HFF-Myc (cell line): ENCODE measurements around the gene SRI.

Experiments used
- DNase-seq: peaks from one replicate; pipeline ENCODE4 v3.0.0-alpha.2; 2011; ENCODE audit warnings: low read depth; ENCODE audit errors: extremely low read depth
- H3K4me3 ChIP-seq: replicated peaks from 2 replicates; pipeline ENCODE4 v1.5.1; 2011; ENCODE audit warnings: low read depth, mild to moderate bottlenecking, control low read depth, low read length
- CTCF ChIP-seq: IDR thresholded peaks from 2 replicates; pipeline ENCODE4 v1.5.1; 2012; ENCODE audit warnings: mild to moderate bottlenecking, low read depth, low read length, control low read depth; ENCODE audit errors: missing control alignments

Gene SRI

DNA sequence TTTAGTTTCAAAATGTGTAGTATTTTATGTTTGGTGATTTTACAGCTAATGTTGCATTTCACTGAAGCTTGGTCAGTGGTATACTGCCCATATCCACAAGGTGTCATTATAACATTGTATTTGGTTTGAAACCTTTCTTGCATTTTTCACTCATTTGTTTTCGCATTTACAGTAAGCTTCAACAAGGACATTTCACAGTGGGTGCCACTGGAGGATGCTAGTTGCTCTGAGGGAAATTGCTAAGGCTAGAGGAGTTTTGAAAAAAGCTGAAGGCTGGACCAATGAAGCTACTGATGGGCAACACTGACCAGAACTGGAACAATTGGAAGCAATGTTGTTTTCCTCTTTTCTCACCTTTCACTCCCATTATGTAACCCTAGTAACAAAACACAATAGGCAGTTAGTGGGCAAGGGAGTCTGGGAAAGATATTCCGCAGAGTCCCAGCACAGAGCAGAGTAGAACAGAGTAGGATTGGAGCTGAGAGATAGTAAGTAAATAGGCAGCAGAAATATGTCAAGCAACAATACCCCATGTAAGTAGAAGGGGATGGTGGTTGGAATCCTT, 23.6 kb upstream of the SRI start:
- peak; percentile 43 for TF ChIP-seq CTCF
- DNase-seq, result peak; percentile 19
- H3K4me3 ChIP-seq, result no peak overlapping the region

- TF ChIP-seq CTCF, result no peak
- DNase-seq, result no peak
Observed at GRCh38 chr7:88239852-88240251, 20.0 kb upstream of the SRI start.

DNA sequence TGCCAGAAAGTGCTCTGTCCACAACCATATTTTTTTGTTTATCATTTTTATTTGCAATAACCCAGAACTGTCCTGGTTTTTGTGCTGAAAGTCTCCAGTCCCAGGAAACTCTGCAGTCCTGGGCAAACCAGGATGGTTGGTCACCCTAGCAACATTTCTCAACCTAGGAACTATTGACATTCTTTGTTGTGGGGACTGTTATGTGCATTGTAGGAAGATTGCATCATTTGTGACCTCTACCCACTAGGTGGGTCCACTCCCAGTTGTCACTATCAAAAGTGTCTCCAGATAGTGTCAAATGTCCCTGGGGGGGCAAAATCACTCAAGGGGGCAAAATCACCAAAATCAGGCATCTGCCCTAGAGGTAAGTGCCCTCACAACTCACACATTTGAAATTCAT, 14.0 kb upstream of the SRI start:
- no peak overlapping the region for H3K4me3 ChIP-seq
- no peak for DNase-seq
- no peak for TF ChIP-seq CTCF

More at GRCh38 chr7:88239852-88240251, 20.0 kb upstream of the SRI start:
- no peak overlapping the region for H3K4me3 ChIP-seq

DNA sequence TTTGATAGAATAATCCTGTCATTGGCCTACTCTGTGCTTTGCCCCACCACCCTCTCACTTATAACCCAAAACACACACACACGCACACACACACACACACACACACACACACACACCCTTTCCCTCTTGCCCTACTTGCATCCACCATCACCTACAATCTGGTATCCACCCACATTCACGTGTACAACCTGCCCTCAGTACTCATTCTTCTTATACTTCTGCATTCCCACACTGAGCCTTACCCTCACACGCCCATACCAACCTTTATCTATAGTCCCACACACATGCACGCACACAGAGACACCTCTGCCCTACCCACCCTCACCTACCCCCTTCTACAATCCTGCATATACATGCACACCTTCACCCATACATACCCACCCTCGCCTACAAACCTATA, 10.8 kb upstream of the SRI start:
- TF ChIP-seq CTCF, result no peak
- H3K4me3 ChIP-seq, result no peak overlapping the region
- DNase-seq, result no peak

- H3K4me3 ChIP-seq, result no peak overlapping the region
- no peak for TF ChIP-seq CTCF
- DNase-seq, result no peak
Observed at GRCh38 chr7:88229302-88229995, 9.6 kb upstream of the SRI start.

- no peak for TF ChIP-seq CTCF
- DNase-seq, result peak; percentile 26
Observed at GRCh38 chr7:88226886-88227516, 7.2 kb upstream of the SRI start.

More at GRCh38 chr7:88226886-88227516, 7.2 kb upstream of the SRI start:
- no peak overlapping the region for H3K4me3 ChIP-seq
